Gastrocnemius medialis (tissue), 4 donors: Measurements from ENCODE around the gene SAA2. TPM values are rescaled to one million over a fixed set of nuclear protein-coding genes. Genes with fewer than 3 reads are reported as not detected.

ENCODE experiments used
- ATAC-seq, 2 donors: fragments of 150-250 bp; one replicate each; pipeline ENCODE4 v1.9.1; 2016
- DNase-seq, 2 donors: peaks; one replicate each; pipeline ENCODE4 v3.0.0-alpha.2; 2019
- H3K27ac ChIP-seq, 4 donors: fragments of 200-600 bp; sonication (generic); 1 replicate in 1 of 4; 2 replicates in 3 of 4; pipeline ENCODE4 v1.5.1; 2016 to 2018; ENCODE audit warnings: mild to moderate bottlenecking in 2 of 4, moderate library complexity in 1 of 4
- H3K27me3 ChIP-seq, 3 donors: fragments of 200-600 bp; sonication (generic) in 2 of 3; 1 replicate in 1 of 3; 2 replicates in 2 of 3; pipeline versions ENCODE4 v1.5.1 to v1.6.0; 2016 to 2019; ENCODE audit warnings: mild to moderate bottlenecking in 1 of 3, moderate library complexity in 1 of 3
- H3K36me3 ChIP-seq, 2 donors: fragments of 200-600 bp; sonication (generic) in 1 of 2; one replicate each; pipeline ENCODE4 v1.5.1; 2017 to 2018
- H3K4me1 ChIP-seq, 2 donors: fragments of 200-600 bp; sonication (generic) in 1 of 2; one replicate each; pipeline ENCODE4 v1.5.1; 2016 to 2017; ENCODE audit warnings: mild to moderate bottlenecking in 2 of 2
- H3K4me3 ChIP-seq, 4 donors: fragments of 200-600 bp; sonication (generic) in 3 of 4; 1 replicate in 1 of 4; 2 replicates in 3 of 4; pipeline ENCODE4 v1.5.1; 2016 to 2019; ENCODE audit warnings: mild to moderate bottlenecking in 2 of 4
- H3K9me3 ChIP-seq, 3 donors: fragments of 200-600 bp; sonication (generic) in 2 of 3; 1 replicate in 1 of 3; 2 replicates in 2 of 3; pipeline ENCODE4 v1.5.1; 2016 to 2019
- POLR2A ChIP-seq, 2 donors: fragments of 450-650 bp; IDR thresholded peaks; one replicate each; pipeline ENCODE4 v1.6.1; 2017; ENCODE audit warnings: antibody characterized with exemption in 2 of 2, mild to moderate bottlenecking in 2 of 2, moderate library complexity in 2 of 2
- in situ Hi-C, 4 donors: fragments of 200-750 bp; cut with MboI; loops; one replicate each; pipeline versions ENCODE4 v1.15.0 to v1.8.0; 2017; ENCODE audit warnings: low sequenced_read_pairs in 4 of 4
- intact Hi-C: fragments of 100-400 bp; cut with DNase I; formaldehyde crosslinking; loops from one replicate; pipeline ENCODE4 v1.15.1; 2023; ENCODE audit warnings: low total_unique reads
- total RNA-seq, 4 donors: library from RNA; depleted of rRNA; stranded (reverse); fragments of >200 nt; gene quantifications; one replicate each; pipeline versions ENCODE4 v1.1.0 to v1.2.3, GENCODE V29; 2016
- TF ChIP-seq, protein P1 (sequence below), 5 experiments: fragments of 450-650 bp in 3 of 5; fragments of 200-600 bp in 2 of 5; sonication (generic) in 2 of 5; IDR thresholded peaks in 4 of 5; conservative IDR thresholded peaks in 1 of 5; 1 replicate in 4 of 5; 2 replicates in 1 of 5; pipeline ENCODE4 v1.5.1; 2016 to 2019; ENCODE audit warnings: antibody characterized with exemption in 5 of 5, mild to moderate bottlenecking in 3 of 5, moderate library complexity in 3 of 5

The SAA2 gene
- total RNA-seq, 4 donors from 2014 or later, result 2.0 to 67.5 (median 42.8) TPM

DNA sequence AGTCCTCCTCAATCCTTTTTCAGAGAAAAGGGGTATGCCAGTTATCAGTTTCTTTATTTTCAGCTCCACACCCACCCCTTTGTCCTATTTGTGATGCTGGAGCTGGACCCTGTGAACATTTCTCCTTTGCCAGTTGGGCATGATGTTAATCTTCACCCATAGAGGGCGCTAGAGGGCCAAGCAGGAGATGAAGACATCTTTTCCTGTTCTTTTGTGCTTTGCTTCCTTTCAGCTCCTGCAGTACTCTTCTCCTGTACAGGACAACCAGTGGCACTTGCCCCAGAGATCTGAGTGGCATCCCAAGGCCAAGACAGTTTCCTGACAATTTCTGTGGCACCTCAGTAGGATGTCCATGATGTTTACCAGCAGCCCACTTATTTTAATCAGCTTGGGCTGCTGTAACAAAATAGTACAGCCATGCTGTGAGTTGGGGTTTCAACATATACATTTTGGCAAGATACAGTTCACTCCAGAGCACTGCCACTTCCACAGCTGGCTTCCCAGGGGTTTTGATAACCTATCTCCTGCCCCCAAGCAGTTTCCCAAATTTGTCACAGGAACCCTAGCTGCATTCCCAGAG lies 4.6 kb downstream of the SAA2 start:
- Histone ChIP-seq H3K4me1 (no peaks in the 10 kb centered on the region), H3K27ac (no peak overlapping the region), H3K9me3 (no peaks in the 10 kb centered on the region), H3K27me3 (no peaks in the 10 kb centered on the region), H3K4me3 (no peak overlapping the region), H3K36me3 (no peaks in the 10 kb centered on the region)
- DNase-seq (no peak), ATAC-seq (peak in 1 of 2 donors; percentile 24)
- TF ChIP-seq POLR2A (IDR thresholded peaks at IDR 0.05), result no peak
- TF ChIP-seq, protein P1, sequence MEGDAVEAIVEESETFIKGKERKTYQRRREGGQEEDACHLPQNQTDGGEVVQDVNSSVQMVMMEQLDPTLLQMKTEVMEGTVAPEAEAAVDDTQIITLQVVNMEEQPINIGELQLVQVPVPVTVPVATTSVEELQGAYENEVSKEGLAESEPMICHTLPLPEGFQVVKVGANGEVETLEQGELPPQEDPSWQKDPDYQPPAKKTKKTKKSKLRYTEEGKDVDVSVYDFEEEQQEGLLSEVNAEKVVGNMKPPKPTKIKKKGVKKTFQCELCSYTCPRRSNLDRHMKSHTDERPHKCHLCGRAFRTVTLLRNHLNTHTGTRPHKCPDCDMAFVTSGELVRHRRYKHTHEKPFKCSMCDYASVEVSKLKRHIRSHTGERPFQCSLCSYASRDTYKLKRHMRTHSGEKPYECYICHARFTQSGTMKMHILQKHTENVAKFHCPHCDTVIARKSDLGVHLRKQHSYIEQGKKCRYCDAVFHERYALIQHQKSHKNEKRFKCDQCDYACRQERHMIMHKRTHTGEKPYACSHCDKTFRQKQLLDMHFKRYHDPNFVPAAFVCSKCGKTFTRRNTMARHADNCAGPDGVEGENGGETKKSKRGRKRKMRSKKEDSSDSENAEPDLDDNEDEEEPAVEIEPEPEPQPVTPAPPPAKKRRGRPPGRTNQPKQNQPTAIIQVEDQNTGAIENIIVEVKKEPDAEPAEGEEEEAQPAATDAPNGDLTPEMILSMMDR (IDR thresholded peaks at IDR 0.05 in 4 of 5, conservative IDR thresholded peaks at IDR 0.05 in 1 of 5), result peak; percentile 19 to 63 (median 47)
- intact Hi-C loops (no loop called here), in situ Hi-C loops (no loop called here)

DNA sequence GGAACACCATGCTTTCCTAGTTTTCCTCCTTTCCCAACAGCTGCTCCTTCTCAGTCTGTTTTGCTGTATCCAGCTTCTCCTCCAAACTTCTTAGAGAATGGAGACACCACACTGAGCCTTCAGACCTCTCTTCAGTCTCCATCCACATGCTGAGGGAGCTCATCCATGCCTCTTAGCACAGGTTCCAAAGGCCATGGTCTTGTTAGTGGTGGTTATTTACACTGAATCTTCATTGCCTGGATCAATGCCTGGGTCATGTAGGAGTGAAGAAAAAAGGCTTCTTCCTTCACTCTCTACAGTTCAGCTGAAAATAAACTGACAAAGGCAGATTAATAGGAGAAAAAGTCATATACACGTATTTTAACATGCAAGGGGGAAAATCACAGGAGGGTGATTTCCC lies 8.8 kb downstream of the SAA2 start:
- DNase-seq (no peak), ATAC-seq (no peak)
- Histone ChIP-seq H3K36me3 (no peaks in the 10 kb centered on the region), H3K4me1 (no peaks in the 10 kb centered on the region), H3K4me3 (no peak overlapping the region), H3K27me3 (no peaks in the 10 kb centered on the region), H3K9me3 (no peaks in the 10 kb centered on the region), H3K27ac (no peak overlapping the region)
- in situ Hi-C loops, result no loop called here
- TF ChIP-seq, protein P1 (IDR thresholded peaks at IDR 0.05 in 4 of 5, conservative IDR thresholded peaks at IDR 0.05 in 1 of 5), result no peak
- no peak for TF ChIP-seq POLR2A (IDR thresholded peaks at IDR 0.05)
- intact Hi-C loops, result no loop called here

DNA sequence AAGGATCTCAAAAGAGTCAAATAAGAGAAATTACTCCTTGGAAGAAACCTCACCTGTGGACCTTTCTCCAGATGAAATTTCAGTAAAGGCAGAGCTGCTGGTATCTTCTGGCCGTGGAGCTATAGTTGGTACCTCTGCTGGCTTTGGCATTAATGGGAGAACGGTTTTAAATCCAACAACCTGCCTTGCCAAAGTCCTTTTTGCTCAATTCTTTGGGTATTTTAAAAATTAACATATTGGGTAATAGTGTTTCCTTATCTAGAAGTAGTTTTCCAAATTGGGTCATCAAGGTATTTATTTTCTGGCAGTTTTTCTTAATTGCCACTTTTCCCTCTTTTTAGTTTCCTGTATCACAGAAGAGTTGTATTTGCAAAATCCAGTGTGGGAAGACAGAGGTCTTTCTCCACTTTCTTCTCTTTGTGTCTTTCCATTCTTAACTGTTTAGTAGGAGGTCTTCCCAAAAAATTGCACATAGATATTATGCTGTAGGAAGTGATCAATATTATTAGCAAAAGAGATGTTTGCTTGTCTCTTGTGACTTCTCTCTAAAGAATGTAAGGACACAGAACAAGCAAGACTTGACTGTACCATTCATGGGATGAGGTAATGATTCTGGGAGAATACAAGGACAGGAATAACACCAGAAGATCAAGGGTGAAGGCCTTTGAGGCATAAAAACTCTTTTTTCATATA lies 11.7 kb downstream of the SAA2 start, which contains the start of gene SAA4:
Gene SAA4, minus strand, starts transcription at position 139 of the 693 bp plus-strand sequence. CDS start 876 bp downstream, outside the sequence.
- ATAC-seq, result no peak

DNA sequence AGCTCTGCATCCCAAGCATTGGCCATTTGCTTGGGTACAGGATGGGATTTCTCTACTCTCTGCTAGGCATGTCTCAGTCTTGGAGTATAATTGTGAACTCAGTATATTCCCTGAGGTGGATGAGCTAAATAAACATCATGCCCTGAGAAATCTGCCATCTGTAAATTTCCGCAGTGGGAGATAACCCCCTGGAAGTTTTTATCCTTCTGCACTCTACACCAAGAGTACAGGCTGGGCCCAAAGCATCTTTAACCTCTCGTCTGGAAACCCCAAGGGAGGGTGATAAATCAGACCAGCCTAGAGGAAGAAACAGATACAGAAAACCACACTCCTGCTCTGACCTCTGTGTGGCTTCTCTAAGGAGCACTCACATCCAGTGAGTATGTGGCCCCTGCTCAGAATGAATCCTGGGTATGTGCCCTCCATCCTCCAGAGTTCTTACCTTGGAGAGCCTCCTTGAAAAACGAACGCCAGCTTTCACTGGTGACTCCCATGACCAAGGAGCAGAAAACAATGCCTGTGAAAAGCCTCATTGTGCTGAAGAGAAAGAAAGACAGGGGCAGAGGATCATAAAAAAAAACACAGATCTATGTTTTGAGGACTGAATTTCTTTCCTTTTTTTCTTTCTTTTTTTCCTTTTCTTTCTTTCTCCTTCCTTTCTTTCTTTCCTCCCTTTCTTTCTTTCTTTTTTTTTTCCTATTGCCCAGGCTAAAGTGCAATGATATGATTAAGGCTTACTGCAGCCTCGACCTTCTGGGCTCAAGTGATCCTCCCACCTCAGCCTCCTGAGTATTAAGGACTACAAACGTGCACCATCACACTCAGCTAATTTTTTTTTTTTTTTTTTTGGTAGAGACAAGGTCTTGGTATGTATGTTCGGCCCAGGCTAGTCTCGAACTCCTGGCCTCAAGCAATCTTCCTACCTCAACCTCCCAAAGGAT lies 12.8 kb downstream of the SAA2 start:
- H3K36me3 ChIP-seq, result no peaks in the 10 kb centered on the region
- no peak for DNase-seq
- no peak for ATAC-seq
- no peak overlapping the region for H3K27ac ChIP-seq
- intact Hi-C loops, result no loop called here
- no peak for TF ChIP-seq POLR2A (IDR thresholded peaks at IDR 0.05)
- TF ChIP-seq, protein P1 (IDR thresholded peaks at IDR 0.05 in 4 of 5, conservative IDR thresholded peaks at IDR 0.05 in 1 of 5), result no peak
- H3K4me1 ChIP-seq, result no peaks in the 10 kb centered on the region
- no peaks in the 10 kb centered on the region for H3K27me3 ChIP-seq
- in situ Hi-C loops, result no loop called here
- H3K9me3 ChIP-seq, result no peaks in the 10 kb centered on the region
- no peak overlapping the region for H3K4me3 ChIP-seq

More for the DNA sequence above, 11.7 kb downstream of the SAA2 start, which contains the start of gene SAA4:
- TF ChIP-seq, protein P1 (IDR thresholded peaks at IDR 0.05 in 4 of 5, conservative IDR thresholded peaks at IDR 0.05 in 1 of 5), result no peak
- no peak for TF ChIP-seq POLR2A (IDR thresholded peaks at IDR 0.05)
- H3K36me3 ChIP-seq, result no peaks in the 10 kb centered on the region
- no peaks in the 10 kb centered on the region for H3K4me1 ChIP-seq
- no peak for DNase-seq
- in situ Hi-C loops (no loop called here), intact Hi-C loops (no loop called here)
- no peak within 1 kb of the TSS for H3K27ac ChIP-seq
- no peaks in the 10 kb centered on the region for H3K9me3 ChIP-seq
- H3K4me3 ChIP-seq, result no peak within 1 kb of the TSS
- no peaks in the 10 kb centered on the region for H3K27me3 ChIP-seq
